ENCODE results near the gene NCR1. TPM values are rescaled to one million over a fixed set of nuclear protein-coding genes. Genes with fewer than 3 reads are reported as not detected.
"Not testable (repeated sequence)": the region's sequence is repeated elsewhere in the genome, so short reads cannot be mapped to it uniquely, and the experiment has no call there.

NCR1 gene
- total and polyA plus RNA-seq, 10 of the 15 experiments (the other 5 are each of a cell fraction or from before 2014, with no cell fraction given) = 0.06 to 6.9 (median 0.13) TPM; not detected in 7

GRCh38 chr19:54949412-54949811 is 43.5 kb downstream of the NCR1 start:
- TF ChIP-seq POU2F2 (IDR thresholded peaks at IDR 0.05; ENCODE audit: borderline replicate concordance, low read depth, low read length) = peak; percentile 68; the same call in 2 of the 3 replicates
- TF ChIP-seq CHD4 (IDR thresholded peaks at IDR 0.05) = no peak
- CTCF ChIA-PET = no interaction called here
- 10% methylated on average over 2 of the region's 2 CpGs for WGBS (ENCODE audit: insufficient coverage, insufficient replicate concordance, low lambda C conversion rate, missing lambda C conversion rate)
- H3K9ac ChIP-seq (ENCODE audit: control insufficient read depth, insufficient read depth, low read length) = no peak overlapping the region; the same call in 1 of the 2 replicates
- intact Hi-C loops (cut with micrococcal nuclease; ENCODE audit: unreplicated experiment) (no loop called here), in situ Hi-C loops (cut with MboI) (no loop called here)
- no peaks in the 10 kb centered on the region for H3K27me3 ChIP-seq (replicated peaks in 1 of 2; ENCODE audit: control insufficient read depth in 2 of 2, insufficient read depth in 2 of 2, low read length in 1 of 2)
- no peaks in the 10 kb centered on the region; the same call in 2 of the 3 replicates for H3K9me3 ChIP-seq (replicated peaks; ENCODE audit: control insufficient read depth, insufficient read depth, low read length)
- POLR2A ChIA-PET = no interaction called here
- H3K36me3 ChIP-seq (ENCODE audit: control insufficient read depth in 2 of 2, insufficient read depth in 2 of 2, low read length in 1 of 2) = no peaks in the 10 kb centered on the region
- H3K4me1 ChIP-seq (ENCODE audit: control insufficient read depth, insufficient read depth, low read length) = peaks cover 30% of the 10 kb centered on the region
- BruUV-seq (replicated peaks) = no TSS peak
- peak overlapping the region; percentile 42 for H3K27ac ChIP-seq (ENCODE audit: control insufficient read depth, insufficient read depth)
- FAIRE-seq (no peak), ATAC-seq (peak; percentile 59), DNase-seq (ENCODE audit: low read depth, low spot score) (no peak)
- no peaks in the 10 kb centered on the region for H3K79me2 ChIP-seq (ENCODE audit: control insufficient read depth, insufficient read depth, low read length)
- no peak overlapping the region for H3K4me3 ChIP-seq
- SMC1A ChIA-PET (ENCODE audit: uncharacterized antibody, unreplicated experiment) = interaction anchor here (0.6 kb wide), 2 partner anchors 11 to 19 kb away, joined by 3 read pairs; no protein-coding TSS in a partner anchor
- H3K4me2 ChIP-seq (ENCODE audit: control insufficient read depth, insufficient read depth) = peak overlapping the region; percentile 60
- RAD21 ChIA-PET (ENCODE audit: unreplicated experiment) = no interaction called here
- H4K20me1 ChIP-seq (ENCODE audit: control insufficient read depth, insufficient read depth) = no peaks in the 10 kb centered on the region
- peak overlapping the region; percentile 23; the same call in 1 of the 2 replicates for H2AFZ ChIP-seq (ENCODE audit: control insufficient read depth, low read depth, low read length)

GRCh38 chr19:54950580-54950979 is 44.6 kb downstream of the NCR1 start:
- H3K27me3 ChIP-seq (replicated peaks in 1 of 2; ENCODE audit: control insufficient read depth in 2 of 2, insufficient read depth in 2 of 2, low read length in 1 of 2); H2AFZ ChIP-seq (ENCODE audit: control insufficient read depth, low read depth, low read length); H3K4me2 ChIP-seq (ENCODE audit: control insufficient read depth, insufficient read depth); ATAC-seq; intact Hi-C loops (cut with micrococcal nuclease; ENCODE audit: unreplicated experiment); H3K27ac ChIP-seq (ENCODE audit: control insufficient read depth, insufficient read depth); RAD21 ChIA-PET (ENCODE audit: unreplicated experiment); H3K79me2 ChIP-seq (ENCODE audit: control insufficient read depth, insufficient read depth, low read length); H4K20me1 ChIP-seq (ENCODE audit: control insufficient read depth, insufficient read depth); H3K9me3 ChIP-seq (replicated peaks; ENCODE audit: control insufficient read depth, insufficient read depth, low read length); BruUV-seq (replicated peaks); H3K36me3 ChIP-seq (ENCODE audit: control insufficient read depth in 2 of 2, insufficient read depth in 2 of 2, low read length in 1 of 2); H3K9ac ChIP-seq (ENCODE audit: control insufficient read depth, insufficient read depth, low read length); SMC1A ChIA-PET (ENCODE audit: uncharacterized antibody, unreplicated experiment); DNase-seq (ENCODE audit: low read depth, low spot score); FAIRE-seq; in situ Hi-C loops (cut with MboI); POLR2A ChIA-PET; H3K4me3 ChIP-seq: not testable (repeated sequence)
- 34% methylated on average over 10 of the region's 10 CpGs for WGBS (ENCODE audit: insufficient coverage, insufficient replicate concordance, low lambda C conversion rate, missing lambda C conversion rate)
- H3K4me1 ChIP-seq (ENCODE audit: control insufficient read depth, insufficient read depth, low read length) = peaks cover 30% of the 10 kb centered on the region
- CTCF ChIA-PET = interaction anchor here (0.6 kb wide), 1 partner anchor 43 kb away, joined by 4 read pairs; no protein-coding TSS in a partner anchor
